CD1c-positive myeloid dendritic cell (primary cell): ENCODE results near the gene CEP128.

Experiments used
- DNase-seq: peaks from one replicate; pipeline ENCODE4 v3.0.0-alpha.2; 2016; ENCODE audit errors: extremely low spot score

CEP128 gene

GRCh38 chr14:80776186-80776585 is 165.4 kb downstream of the CEP128 start:
- no peak for DNase-seq

DNA sequence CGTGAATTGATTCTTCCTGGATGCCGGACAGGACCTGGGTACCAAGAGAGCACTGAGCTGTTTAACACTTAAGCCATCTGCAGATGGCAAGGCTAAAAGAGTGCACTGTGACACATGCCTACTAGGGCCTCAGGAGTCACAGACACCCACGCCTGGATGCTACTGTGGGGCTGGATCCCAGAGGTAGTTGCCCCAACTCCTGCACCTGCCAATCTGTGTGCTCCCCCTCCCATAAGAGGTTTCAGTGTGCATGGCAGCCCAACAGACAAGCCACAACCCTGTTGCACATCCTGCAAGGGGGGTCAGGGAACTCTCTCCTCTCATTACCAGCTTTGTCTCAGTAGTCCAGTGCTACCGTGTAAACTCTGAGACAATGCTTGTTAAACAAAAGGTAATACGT is 169.0 kb downstream of the CEP128 start:
- DNase-seq = no peak

- DNase-seq = no peak
These were observed 170.3 kb downstream of the CEP128 start for GRCh38 chr14:80771201-80771600.

GRCh38 chr14:80770114-80770908 is 171.2 kb downstream of the CEP128 start:
- no peak for DNase-seq

GRCh38 chr14:80768646-80769045 is 172.9 kb downstream of the CEP128 start:
- DNase-seq = no peak

DNA sequence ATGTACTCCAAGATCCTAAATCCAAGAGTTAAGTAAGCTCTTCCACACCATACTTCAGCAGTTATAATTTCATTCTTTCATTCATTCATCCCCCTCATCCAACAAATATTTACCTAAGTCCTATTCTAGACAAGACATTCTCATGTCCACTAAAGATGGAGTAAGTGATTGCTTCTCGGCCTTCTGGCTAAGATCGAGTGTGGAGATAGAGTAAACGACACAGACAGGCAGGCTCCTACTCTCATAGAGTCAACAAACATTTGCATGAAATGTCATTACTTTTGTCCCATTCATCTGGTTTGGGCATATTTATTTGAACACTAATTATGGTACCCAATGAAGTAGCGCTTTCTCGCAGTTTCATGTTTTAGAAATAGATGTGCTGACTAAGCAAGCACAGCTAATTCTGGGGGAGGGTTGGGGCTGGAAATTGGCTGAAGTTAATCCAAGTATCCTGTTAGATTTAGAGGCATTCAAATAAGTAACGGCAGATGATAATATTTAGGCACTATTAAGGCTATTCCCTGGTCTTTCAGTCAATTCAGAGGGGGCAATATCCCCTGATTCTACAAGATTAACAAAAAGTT is 176.5 kb downstream of the CEP128 start:
- DNase-seq = no peak

DNA sequence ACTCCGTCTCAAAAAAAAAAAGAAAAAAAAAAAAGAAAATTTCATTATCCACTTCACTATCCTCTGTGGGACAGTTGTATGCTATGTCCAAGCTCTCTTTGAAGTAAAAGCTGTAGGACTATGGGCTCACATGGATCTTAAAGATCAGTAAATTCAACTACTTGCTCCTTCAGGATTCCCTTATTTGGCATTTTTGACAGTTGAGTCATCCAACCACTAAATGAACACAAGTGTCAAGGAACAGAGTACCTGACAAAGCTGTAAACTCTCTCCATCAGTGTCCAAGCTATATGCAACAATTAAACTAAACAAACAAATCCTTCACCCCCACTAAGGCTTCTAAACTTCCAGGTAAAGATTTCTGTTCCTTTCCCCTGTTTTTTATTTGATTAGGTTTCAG is 177.0 kb downstream of the CEP128 start:
- DNase-seq = no peak

GRCh38 chr14:80762641-80763228 is 178.8 kb downstream of the CEP128 start:
- no peak for DNase-seq

DNA sequence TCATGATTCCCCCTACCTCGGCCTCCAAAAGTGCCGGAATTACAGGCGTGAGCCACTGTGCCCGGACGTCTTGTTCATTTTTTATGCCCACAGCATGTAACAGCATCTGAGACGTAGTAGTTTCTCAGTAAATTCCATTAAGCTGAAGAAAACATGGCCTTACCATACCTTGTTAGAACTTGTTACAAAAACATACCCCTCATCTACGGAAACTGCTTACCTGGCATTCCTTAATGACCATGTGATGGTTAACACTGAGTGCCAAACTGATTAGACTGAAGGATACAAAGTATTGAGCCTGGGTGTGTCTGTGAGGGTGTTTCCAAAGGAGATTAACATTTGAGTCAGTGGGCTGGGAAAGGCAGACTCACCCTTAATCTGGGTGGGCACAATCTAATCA is 186.8 kb downstream of the CEP128 start:
- DNase-seq = no peak

GRCh38 chr14:80751285-80751684 is 190.3 kb downstream of the CEP128 start:
- DNase-seq = no peak

DNA sequence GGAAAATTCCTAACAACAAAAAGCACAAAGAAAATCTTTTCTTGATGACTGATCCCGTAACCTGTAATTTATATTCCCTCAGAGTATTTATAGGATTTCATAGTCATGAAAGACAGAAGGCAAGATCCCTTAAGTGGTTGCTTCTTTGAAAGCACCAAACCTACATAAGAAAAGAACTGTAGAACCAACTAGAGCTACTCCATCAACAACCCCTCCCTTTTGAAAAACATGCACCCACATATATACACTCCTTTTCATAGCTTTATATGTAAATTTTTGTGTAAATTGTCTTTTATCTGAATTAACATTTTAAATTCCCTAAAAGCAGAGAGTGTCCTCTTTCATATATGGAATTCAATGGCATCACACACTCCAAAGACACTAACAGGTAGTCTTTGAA is 215.3 kb downstream of the CEP128 start:
- no peak for DNase-seq

DNA sequence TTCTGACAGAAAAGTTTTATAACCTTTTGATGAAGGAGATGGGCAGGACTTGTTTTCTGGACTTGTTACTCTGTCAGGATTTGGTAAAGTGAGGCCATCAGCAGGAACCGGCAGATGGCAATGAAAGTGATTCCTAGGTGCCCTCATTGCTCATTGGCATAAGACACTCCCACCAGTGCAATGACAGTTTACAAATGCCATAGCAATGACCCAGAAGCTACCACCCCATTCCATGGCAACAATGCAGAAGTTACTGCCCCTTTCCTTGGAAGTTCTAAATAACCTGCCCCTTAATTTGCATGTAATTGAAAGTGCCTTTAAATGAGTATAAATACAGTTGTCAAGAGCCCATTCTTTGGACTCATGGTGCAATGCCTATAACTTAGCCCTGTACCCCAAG is 222.6 kb downstream of the CEP128 start:
- no peak for DNase-seq

- DNase-seq = no peak
These were observed 227.1 kb downstream of the CEP128 start for GRCh38 chr14:80714474-80714873.

DNA sequence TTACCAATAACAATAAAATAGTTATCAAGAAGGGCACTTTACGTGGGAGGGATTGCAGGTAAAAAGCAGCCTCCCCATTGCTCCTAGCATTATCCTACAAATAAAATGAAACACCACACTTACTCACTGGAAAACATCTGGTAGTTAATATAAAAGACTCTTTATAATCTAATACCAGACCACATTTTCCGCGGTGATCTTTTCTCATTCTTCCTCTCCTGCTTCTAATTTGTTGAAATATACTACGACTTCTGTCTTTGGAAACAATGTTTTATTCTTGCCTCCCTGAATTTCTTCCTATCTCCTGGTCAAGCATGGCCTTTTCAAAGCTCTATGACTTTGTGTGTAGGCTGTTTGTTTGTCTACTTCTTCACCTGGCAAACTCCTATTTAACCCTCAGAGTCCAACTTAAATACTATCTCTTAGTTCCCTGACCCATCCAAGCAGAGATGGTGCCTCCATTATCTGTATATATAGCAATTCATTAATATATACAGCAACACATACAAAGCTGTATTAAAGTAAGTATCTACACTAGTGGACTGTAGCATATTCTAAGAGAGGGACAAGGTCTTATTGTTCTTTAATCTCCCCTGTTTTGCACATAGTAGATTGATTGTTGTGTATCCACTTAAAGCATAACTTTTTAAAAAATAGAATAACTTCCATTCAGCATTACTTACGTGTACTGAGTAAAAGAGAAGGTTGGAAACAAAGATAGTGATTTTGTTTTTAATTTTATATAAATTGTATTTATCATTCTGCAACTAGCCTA is 228.3 kb downstream of the CEP128 start:
- DNase-seq = no peak

DNA sequence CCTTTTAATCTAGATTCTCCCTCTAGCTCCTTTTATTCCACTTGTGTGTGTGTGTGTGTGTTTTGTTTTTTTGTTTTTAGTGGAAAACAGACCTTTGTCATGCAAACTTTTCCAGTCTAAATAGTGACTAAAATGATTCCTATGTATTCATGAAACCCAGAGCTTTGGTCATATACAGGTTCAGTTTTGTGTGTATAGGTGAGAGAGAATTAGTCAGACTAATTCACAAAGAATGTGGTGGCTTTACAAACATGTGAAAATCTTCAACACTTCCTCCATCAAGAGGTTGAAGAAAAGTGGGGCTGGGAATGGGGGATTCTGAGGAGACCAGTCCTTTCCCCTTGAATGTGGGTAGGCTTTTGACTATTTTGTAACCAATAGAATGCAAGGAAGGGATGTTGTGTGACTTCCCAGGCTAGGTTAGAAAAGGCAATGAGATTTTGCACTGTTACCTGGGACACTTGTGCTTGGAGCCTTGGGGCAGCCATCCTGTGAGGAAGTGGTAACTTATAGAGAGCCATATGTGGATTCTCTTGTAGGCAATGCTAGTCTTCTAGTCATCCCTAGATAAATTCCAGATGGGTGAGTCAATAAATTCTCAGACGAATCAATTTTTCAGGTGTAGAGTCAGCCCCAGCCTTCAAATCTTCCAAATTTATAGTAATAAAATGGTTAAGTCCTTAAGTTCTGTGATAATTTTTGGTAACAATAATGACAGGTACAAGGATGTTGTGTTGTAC is 236.1 kb downstream of the CEP128 start:
- no peak for DNase-seq

- no peak for DNase-seq
These were observed 240.9 kb downstream of the CEP128 start for GRCh38 chr14:80700601-80701000.

DNA sequence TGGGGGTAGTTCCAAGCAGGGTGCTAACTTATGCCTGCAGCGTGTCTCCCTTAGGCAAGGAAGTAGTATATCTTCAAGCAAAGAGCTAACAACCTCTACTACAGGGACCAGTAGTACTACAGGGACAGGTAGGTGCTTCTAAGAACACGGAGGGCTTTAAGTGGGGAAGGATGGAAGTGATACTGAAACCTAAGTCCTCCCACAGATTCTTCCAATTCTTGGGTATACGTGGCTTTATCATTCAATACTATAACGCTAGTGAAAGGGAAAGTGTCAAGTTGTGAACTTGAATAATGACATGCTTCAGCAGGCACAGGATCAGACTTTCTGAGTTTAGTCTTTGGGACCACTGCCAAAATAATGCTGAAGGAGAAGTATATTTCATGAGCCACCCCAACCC is 241.7 kb downstream of the CEP128 start:
- no peak for DNase-seq

GRCh38 chr14:80698974-80699373 is 242.6 kb downstream of the CEP128 start:
- DNase-seq = no peak

- DNase-seq = no peak
These were observed 245.7 kb downstream of the CEP128 start for GRCh38 chr14:80695869-80696268.

DNA sequence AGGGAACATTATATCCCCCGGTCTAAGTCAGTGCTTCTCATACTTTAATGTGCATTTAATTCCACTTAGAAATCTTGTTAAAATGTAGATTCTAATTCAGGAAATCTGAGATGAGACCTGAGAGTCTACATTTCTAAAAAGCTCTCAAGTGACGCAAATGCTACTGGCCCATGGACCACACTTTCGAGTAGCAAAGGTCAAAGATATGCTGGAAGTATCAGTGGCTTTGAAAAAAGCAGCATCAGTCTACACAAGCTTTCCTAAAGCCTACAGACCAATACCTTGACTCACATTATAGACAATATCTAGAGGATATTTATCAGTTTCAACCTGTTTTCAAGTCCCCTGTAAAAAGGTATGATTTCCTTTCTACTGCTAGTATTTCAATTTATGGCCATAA is 248.6 kb downstream of the CEP128 start:
- DNase-seq = no peak

DNA sequence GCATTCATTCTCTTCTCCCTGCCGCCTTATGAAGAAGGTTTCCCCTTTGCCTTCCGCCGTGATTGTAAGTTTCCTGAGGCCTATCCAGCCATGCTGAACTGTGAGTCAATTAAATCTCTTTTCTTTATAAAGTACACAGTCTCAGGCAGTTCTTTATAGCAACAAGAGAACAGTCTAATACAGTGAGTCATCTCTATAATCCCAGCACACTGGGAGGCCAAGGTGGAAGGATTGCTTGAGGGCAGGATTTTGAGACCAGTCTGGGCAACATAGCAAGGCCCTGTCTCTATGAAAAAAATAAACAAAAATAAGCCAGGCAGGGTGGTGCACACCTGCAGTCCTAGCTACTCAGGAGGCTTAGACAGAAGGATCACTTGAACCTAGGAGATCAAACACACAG is 259.9 kb downstream of the CEP128 start:
- no peak for DNase-seq

GRCh38 chr14:80679273-80679672 is 262.3 kb downstream of the CEP128 start:
- no peak for DNase-seq
